Type B pancreatic cell (in vitro differentiated cells): ENCODE data around the gene OTUD5. TPM values are rescaled to one million over a fixed set of nuclear protein-coding genes. Genes with fewer than 3 reads are reported as not detected.

Experiments
- DNase-seq: peaks from one replicate; pipeline ENCODE4 v3.0.0; 2021; ENCODE audit warnings: mixed read lengths; ENCODE audit not compliant: unreplicated experiment; ENCODE audit errors: extremely low spot score
- H3K27ac Mint-ChIP-seq: 2 replicates; pipeline ENCODE4 v1.8.0; 2021; ENCODE audit warnings: mild to moderate bottlenecking, mixed read lengths
- H3K27me3 Mint-ChIP-seq: 2 replicates; pipeline ENCODE4 v1.8.0; 2021; ENCODE audit warnings: mixed read lengths
- H3K36me3 Mint-ChIP-seq: 2 replicates; pipeline ENCODE4 v1.8.0; 2021; ENCODE audit warnings: mixed read lengths
- H3K4me1 Mint-ChIP-seq: one replicate; pipeline ENCODE4 v1.8.0; 2021; ENCODE audit warnings: mixed read lengths; ENCODE audit not compliant: unreplicated experiment
- H3K4me3 Mint-ChIP-seq: 2 replicates; pipeline ENCODE4 v1.8.0; 2021; ENCODE audit warnings: mild to moderate bottlenecking, mixed read lengths
- H3K9me3 Mint-ChIP-seq: 2 replicates; pipeline ENCODE4 v1.8.0; 2021; ENCODE audit warnings: mixed read lengths
- total RNA-seq: library from RNA; stranded (reverse); gene quantifications from 2 replicates; pipeline ENCODE4 v1.2.1, GENCODE V29; 2021; ENCODE audit warnings: low replicate concordance
- TF ChIP-seq, protein P1 (sequence below): fragments of 200-600 bp; sonication (generic); conservative IDR thresholded peaks from 2 replicates; pipeline ENCODE4 v1.5.0; 2021; ENCODE audit warnings: antibody characterized with exemption, mild to moderate bottlenecking

Gene OTUD5
- total RNA-seq, 1 donor from 2014 or later = 49.5 TPM

GRCh38 chrX:48934581-48935300, 22.7 kb downstream of the OTUD5 start:
- DNase-seq = no peak
- Mint-ChIP-seq H3K4me1 (no peaks in the 10 kb centered on the region), H3K27me3 (no peaks in the 10 kb centered on the region), H3K36me3 (peaks cover 17% of the 10 kb centered on the region), H3K9me3 (peaks cover 4% of the 10 kb centered on the region), H3K4me3 (no peak overlapping the region), H3K27ac (no peak overlapping the region)
- TF ChIP-seq, protein P1, sequence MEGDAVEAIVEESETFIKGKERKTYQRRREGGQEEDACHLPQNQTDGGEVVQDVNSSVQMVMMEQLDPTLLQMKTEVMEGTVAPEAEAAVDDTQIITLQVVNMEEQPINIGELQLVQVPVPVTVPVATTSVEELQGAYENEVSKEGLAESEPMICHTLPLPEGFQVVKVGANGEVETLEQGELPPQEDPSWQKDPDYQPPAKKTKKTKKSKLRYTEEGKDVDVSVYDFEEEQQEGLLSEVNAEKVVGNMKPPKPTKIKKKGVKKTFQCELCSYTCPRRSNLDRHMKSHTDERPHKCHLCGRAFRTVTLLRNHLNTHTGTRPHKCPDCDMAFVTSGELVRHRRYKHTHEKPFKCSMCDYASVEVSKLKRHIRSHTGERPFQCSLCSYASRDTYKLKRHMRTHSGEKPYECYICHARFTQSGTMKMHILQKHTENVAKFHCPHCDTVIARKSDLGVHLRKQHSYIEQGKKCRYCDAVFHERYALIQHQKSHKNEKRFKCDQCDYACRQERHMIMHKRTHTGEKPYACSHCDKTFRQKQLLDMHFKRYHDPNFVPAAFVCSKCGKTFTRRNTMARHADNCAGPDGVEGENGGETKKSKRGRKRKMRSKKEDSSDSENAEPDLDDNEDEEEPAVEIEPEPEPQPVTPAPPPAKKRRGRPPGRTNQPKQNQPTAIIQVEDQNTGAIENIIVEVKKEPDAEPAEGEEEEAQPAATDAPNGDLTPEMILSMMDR = no peak

DNA sequence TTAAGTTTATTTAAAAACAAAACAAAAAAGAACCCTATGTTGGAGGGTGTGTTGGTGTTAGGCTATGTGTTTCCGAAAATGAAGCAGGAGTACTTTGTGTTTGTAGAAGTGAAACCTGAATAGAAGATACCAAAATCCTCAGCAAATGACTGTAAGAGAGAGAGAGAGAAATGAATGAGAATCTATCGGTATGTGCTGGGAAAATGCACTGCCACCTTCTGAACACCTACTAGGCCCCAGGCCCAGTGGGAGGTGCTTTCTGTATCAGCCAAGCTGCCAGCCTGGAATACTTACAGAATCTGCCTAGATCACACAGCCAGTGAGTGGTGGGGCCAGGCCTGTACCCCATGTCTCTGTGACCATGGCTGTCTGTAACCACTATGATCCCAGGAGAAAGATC, 23.6 kb downstream of the OTUD5 start:
- H3K4me1 Mint-ChIP-seq = no peaks in the 10 kb centered on the region
- peaks cover 4% of the 10 kb centered on the region for H3K9me3 Mint-ChIP-seq
- no peaks in the 10 kb centered on the region for H3K27me3 Mint-ChIP-seq
- TF ChIP-seq, protein P1 = no peak
- no peak overlapping the region for H3K27ac Mint-ChIP-seq
- H3K4me3 Mint-ChIP-seq = no peak overlapping the region
- DNase-seq = no peak
- peaks cover 17% of the 10 kb centered on the region for H3K36me3 Mint-ChIP-seq

- TF ChIP-seq, protein P1 = no peak
- H3K27ac Mint-ChIP-seq = no peak overlapping the region
- no peak overlapping the region for H3K4me3 Mint-ChIP-seq
- no peaks in the 10 kb centered on the region for H3K4me1 Mint-ChIP-seq
- no peak for DNase-seq
- H3K27me3 Mint-ChIP-seq = no peaks in the 10 kb centered on the region
- peaks cover 13% of the 10 kb centered on the region for H3K36me3 Mint-ChIP-seq
- H3K9me3 Mint-ChIP-seq = peaks cover 2% of the 10 kb centered on the region
Observed at GRCh38 chrX:48927736-48928382, 29.5 kb downstream of the OTUD5 start.

DNA sequence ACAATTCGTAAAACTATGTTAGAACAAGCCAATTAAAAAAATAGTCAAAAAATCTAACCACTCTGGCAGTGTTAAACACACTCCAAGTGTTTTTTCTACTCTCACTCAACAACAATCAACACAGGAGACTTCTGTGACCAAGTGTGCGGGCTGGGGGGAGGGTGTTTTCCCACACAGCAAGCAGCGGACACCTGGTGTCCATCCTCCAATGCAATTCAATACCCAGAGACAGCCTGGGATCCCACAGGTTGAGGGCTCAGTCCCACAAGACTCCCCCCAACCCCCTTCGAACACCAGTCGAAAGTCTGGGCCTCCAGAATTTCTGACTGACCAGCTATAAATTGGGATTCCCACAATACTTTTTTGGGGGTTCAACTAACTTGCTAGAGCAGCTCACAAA, 30.3 kb downstream of the OTUD5 start:
- Mint-ChIP-seq H3K36me3 (peaks cover 11% of the 10 kb centered on the region), H3K4me1 (no peaks in the 10 kb centered on the region), H3K27me3 (no peaks in the 10 kb centered on the region), H3K4me3 (no peak overlapping the region), H3K27ac (no peak overlapping the region), H3K9me3 (no peaks in the 10 kb centered on the region)
- DNase-seq = no peak
- TF ChIP-seq, protein P1 = no peak

GRCh38 chrX:48924270-48924669, 33.1 kb downstream of the OTUD5 start:
- Mint-ChIP-seq H3K27ac (no peak overlapping the region), H3K4me3 (no peak overlapping the region), H3K4me1 (peaks cover 12% of the 10 kb centered on the region), H3K9me3 (no peaks in the 10 kb centered on the region), H3K36me3 (peaks cover 7% of the 10 kb centered on the region), H3K27me3 (no peaks in the 10 kb centered on the region)
- TF ChIP-seq, protein P1 = no peak
- no peak for DNase-seq
